Fibroblast of peridontal ligament (primary cell): ENCODE measurements around the gene CENPB.

Experiments
- DNase-seq: peaks from one replicate; pipeline ENCODE4 v3.0.0-alpha.2; 2010; ENCODE audit errors: extremely low read depth

Gene CENPB

GRCh38 chr20:3749087-3749688 is 37.4 kb downstream of the CENPB start:
- DNase-seq, result no peak

GRCh38 chr20:3748073-3748472 is 38.5 kb downstream of the CENPB start:
- DNase-seq, result no peak

GRCh38 chr20:3747471-3747870 is 39.1 kb downstream of the CENPB start:
- no peak for DNase-seq

GRCh38 chr20:3745686-3746173 is 40.8 kb downstream of the CENPB start:
- no peak for DNase-seq

- DNase-seq, result no peak
These were observed 41.5 kb downstream of the CENPB start for GRCh38 chr20:3744806-3745685.

- DNase-seq, result no peak
These were observed 42.5 kb downstream of the CENPB start for GRCh38 chr20:3744037-3744436.

GRCh38 chr20:3743251-3743650 is 43.3 kb downstream of the CENPB start:
- no peak for DNase-seq

- no peak for DNase-seq
These were observed 44.6 kb downstream of the CENPB start for GRCh38 chr20:3741836-3742458.

- no peak for DNase-seq
These were observed 45.8 kb downstream of the CENPB start for GRCh38 chr20:3740615-3741301.

GRCh38 chr20:3739926-3740451 is 46.6 kb downstream of the CENPB start:
- DNase-seq, result no peak

GRCh38 chr20:3739054-3739925 is 47.2 kb downstream of the CENPB start:
- DNase-seq, result no peak

GRCh38 chr20:3738111-3739053 is 48.2 kb downstream of the CENPB start:
- no peak for DNase-seq

- no peak for DNase-seq
These were observed 50.8 kb downstream of the CENPB start for GRCh38 chr20:3735768-3736167.

- DNase-seq, result no peak
These were observed 52.3 kb downstream of the CENPB start for GRCh38 chr20:3734111-3734843.
